Kidney epithelial cell (primary cell): ENCODE data around the gene SENP2. TPM values are rescaled to one million over a fixed set of nuclear protein-coding genes. Genes with fewer than 3 reads are reported as not detected.
A peak's percentile ranks its signal among the peaks of the same experiment; 100 is the strongest.
"Not testable (repeated sequence)": the region's sequence is repeated elsewhere in the genome, so short reads cannot be mapped to it uniquely, and the experiment has no call there.

Source experiments
- DNase-seq: peaks from one replicate; pipeline ENCODE4 v3.0.0-alpha.2; 2010; ENCODE audit warnings: low read depth
- H3K27me3 ChIP-seq: 2 replicates; pipeline ENCODE4 v1.6.0; 2011; ENCODE audit warnings: low read length; ENCODE audit not compliant: control insufficient read depth, insufficient read depth
- H3K36me3 ChIP-seq: 2 replicates; pipeline ENCODE4 v1.5.1; 2011; ENCODE audit warnings: low read length; ENCODE audit not compliant: control insufficient read depth, insufficient read depth
- H3K4me3 ChIP-seq: 2 replicates; pipeline ENCODE4 v1.5.1; 2011; ENCODE audit warnings: low read depth, mild to moderate bottlenecking, control low read depth, low read length
- total RNA-seq: library from RNA; depleted of rRNA; stranded (reverse); fragments of >200 nt; gene quantifications from 2 replicates; pipeline ENCODE4 v1.2.3, GENCODE V29; 2015
- TF ChIP-seq, protein P1 (sequence below): IDR thresholded peaks from 2 replicates; pipeline ENCODE4 v1.5.1; 2011; ENCODE audit warnings: mild to moderate bottlenecking, moderate library complexity, low read length, control low read depth, inconsistent platforms; ENCODE audit not compliant: insufficient read depth, poor library complexity, severe bottlenecking

Gene SENP2
- total RNA-seq, 1 donor from 2014 or later, result 22.3 TPM

DNA sequence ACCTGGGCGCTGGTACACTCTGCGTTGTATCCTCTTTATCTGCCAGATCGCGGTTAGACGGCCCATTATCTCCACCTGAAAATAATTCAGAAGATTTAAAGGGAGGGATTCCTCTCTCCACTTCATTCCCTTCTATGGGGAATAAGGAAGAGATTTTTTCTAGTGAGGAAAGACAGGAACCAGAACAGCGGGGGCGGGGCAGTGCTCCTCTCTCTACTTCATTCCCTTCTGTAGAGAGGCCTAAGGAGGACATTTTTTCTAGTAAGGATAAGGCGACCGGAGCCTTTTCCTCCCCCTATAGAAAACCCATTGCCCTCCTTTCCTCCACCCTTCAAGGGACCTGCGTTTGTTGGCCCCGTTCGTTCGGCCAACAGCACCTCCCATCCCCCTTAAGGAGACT lies 25.4 kb upstream of the SENP2 start:
- Histone ChIP-seq H3K36me3 (no peaks in the 10 kb centered on the region), H3K27me3 (no peaks in the 10 kb centered on the region)
- DNase-seq, result no peak

DNA sequence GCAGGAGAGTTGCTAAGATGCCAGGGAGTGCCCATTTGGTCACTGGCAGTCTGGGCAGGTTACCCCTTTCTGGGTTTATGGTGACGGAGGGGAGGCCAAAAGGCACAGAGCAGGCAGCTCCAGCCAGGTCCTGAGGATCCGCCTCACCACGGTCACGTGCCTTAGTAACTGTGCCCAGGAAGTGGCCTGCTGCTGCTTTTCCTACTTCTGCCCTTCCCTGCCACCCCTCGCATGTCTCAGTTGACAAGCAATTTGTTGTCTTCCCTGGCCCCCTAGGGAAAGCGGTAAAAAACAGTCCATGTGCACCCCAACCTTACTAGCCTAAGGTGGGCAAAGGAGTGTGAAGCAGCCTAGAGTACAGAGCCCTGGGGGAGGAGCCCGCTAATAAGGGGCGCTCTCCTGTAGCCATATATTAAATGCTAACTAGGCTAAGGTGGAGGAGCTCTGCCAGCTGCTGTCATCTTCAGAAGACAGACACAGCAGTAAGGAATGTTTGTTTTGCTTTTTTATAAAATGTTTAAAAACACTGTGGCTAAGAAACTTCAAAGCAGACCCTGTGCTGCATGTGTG lies 24.6 kb upstream of the SENP2 start:
- H3K36me3 ChIP-seq, result no peaks in the 10 kb centered on the region
- no peak for DNase-seq
- no peak overlapping the region for H3K4me3 ChIP-seq
- no peaks in the 10 kb centered on the region for H3K27me3 ChIP-seq
- TF ChIP-seq, protein P1, sequence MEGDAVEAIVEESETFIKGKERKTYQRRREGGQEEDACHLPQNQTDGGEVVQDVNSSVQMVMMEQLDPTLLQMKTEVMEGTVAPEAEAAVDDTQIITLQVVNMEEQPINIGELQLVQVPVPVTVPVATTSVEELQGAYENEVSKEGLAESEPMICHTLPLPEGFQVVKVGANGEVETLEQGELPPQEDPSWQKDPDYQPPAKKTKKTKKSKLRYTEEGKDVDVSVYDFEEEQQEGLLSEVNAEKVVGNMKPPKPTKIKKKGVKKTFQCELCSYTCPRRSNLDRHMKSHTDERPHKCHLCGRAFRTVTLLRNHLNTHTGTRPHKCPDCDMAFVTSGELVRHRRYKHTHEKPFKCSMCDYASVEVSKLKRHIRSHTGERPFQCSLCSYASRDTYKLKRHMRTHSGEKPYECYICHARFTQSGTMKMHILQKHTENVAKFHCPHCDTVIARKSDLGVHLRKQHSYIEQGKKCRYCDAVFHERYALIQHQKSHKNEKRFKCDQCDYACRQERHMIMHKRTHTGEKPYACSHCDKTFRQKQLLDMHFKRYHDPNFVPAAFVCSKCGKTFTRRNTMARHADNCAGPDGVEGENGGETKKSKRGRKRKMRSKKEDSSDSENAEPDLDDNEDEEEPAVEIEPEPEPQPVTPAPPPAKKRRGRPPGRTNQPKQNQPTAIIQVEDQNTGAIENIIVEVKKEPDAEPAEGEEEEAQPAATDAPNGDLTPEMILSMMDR, result no peak

More for the DNA sequence above, 25.4 kb upstream of the SENP2 start:
- H3K4me3 ChIP-seq, result no peak overlapping the region
- TF ChIP-seq, protein P1, result no peak

DNA sequence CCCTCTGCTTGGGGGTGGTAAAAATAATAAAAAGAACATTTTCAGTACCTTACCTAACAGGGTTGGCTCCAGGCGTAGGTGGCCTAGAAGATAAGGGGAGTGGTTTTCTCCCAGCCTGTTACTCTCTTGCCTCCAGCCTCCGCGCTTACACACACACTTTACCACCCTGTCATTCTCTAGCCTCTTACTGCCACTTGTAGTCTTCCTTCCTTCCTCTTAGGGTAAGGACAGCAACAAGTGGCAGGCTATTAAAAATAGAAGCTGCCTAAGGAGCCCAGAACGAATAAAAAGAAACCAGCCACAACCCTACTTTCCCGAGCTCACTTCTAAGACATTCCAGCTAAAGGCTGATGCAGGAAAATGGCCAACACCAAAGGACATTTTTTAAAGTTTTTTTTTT lies 24.1 kb upstream of the SENP2 start:
- no peak for DNase-seq
- Histone ChIP-seq H3K4me3 (no peak overlapping the region), H3K36me3 (no peaks in the 10 kb centered on the region), H3K27me3 (no peaks in the 10 kb centered on the region)
- TF ChIP-seq, protein P1, result no peak

DNA sequence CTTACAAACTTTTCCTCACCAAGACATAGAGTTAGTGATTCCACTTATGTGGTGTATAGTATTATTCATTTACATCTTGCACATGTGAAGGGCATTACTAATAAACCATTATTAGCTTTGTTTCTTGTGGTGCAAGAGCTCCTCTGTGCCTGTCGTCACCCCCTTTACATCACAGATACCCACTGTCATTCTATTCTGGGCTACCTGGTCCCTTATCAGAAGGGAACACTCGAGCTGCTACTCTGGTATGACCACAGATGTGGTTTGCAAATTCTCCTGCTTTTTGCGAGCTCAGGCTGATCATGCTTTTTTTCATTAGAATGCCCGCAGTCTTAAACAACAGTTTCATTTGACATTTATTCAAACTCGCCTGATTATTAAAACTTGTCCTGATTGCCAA lies 13.9 kb upstream of the SENP2 start:
- TF ChIP-seq, protein P1, result no peak
- no peak for DNase-seq
- Histone ChIP-seq H3K27me3 (no peaks in the 10 kb centered on the region), H3K36me3 (no peaks in the 10 kb centered on the region), H3K4me3 (no peak overlapping the region)

DNA sequence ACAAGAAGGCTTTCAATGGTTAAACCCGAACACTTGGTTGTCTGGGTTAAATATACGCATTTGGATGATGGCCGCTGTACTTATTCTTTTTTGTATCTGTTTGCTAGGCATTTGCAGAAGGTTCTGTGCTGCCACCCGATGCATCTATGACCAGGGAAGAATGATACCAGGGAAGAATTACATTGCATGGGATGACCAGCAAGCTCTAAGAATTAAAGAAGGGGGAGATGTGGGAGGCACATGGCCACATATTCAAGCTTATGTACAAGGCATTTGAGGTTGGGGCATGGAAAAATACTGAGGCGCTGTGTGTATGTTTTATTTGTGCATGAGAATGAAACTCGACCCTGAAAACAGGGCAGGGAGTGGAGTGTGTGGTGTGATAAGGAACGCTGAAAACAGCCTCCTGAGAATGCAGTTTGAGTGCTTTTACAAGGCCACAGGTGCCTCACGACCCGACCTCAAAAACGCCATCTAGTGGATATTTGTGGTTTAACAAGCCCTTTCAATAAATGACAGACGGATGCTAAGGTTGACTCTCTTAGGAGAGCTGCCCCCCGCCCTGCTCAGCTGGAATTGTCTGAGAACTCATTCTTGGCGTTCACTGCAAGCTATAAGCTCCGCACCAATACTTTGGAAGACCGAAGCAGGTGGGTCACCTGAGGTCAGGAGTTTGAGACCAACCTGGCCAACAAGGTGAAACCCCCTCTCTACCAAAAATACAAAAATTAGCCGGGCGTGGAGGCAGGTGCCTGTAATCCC lies 10.8 kb upstream of the SENP2 start:
- TF ChIP-seq, protein P1, result peak; percentile 48
- not testable (repeated sequence) for DNase-seq, H3K36me3 ChIP-seq, H3K4me3 ChIP-seq, H3K27me3 ChIP-seq
